DND-41 (cell line): ENCODE measurements around the gene CTF1.

Experiments
- CTCF ChIP-seq: IDR thresholded peaks from 2 replicates; pipeline ENCODE4 v1.5.1; 2012; ENCODE audit warnings: borderline replicate concordance, low read length, moderate library complexity, mild to moderate bottlenecking; ENCODE audit not compliant: poor library complexity, severe bottlenecking; ENCODE audit errors: extremely low read depth
- EZH2 ChIP-seq: IDR thresholded peaks from 3 replicates; pipeline ENCODE4 v1.6.1; 2012; ENCODE audit warnings: borderline replicate concordance, low read depth, mild to moderate bottlenecking, moderate library complexity, low read length, inconsistent platforms; ENCODE audit not compliant: severe bottlenecking

- TF ChIP-seq CTCF (no peak), EZH2 (no peak)
Observed at GRCh38 chr16:30875871-30876801, 20.3 kb upstream of the CTF1 start.
